Upper lobe of left lung (tissue), 4 donors: ENCODE measurements around the gene LRRC7.

Experiments
- CTCF ChIP-seq, 6 experiments: fragments of 450-650 bp in 4 of 6; fragments of 200-600 bp in 2 of 6; sonication (generic) in 2 of 6; IDR thresholded peaks; one replicate each; pipeline ENCODE4 v1.5.1; 2016 to 2019; ENCODE audit warnings: antibody characterized with exemption in 6 of 6
- EP300 ChIP-seq, 4 donors: sonication (generic); formaldehyde crosslinking; IDR thresholded peaks; one replicate each; pipeline ENCODE4 v1.5.1; 2017; ENCODE audit warnings: antibody characterized with exemption in 4 of 4, control low read depth in 2 of 4
- POLR2A ChIP-seq, 4 donors: fragments of 450-650 bp; IDR thresholded peaks; one replicate each; pipeline ENCODE4 v1.5.1; 2016 to 2017; ENCODE audit warnings: antibody characterized with exemption in 4 of 4, mild to moderate bottlenecking in 2 of 4

- TF ChIP-seq CTCF (IDR thresholded peaks at IDR 0.05), result no peak
- TF ChIP-seq EP300 (IDR thresholded peaks at IDR 0.05), result no peak
- TF ChIP-seq POLR2A (IDR thresholded peaks at IDR 0.05), result no peak
These were observed 186.8 kb downstream of the LRRC7 start for GRCh38 chr1:69754521-69754920.
